Measurements from ENCODE around the gene ANTXR1. TPM values are rescaled to one million over a fixed set of nuclear protein-coding genes. Genes with fewer than 3 reads are reported as not detected.

ANTXR1 gene
- total RNA-seq, 1 donor from 2014 or later, result 69.5 TPM

- Mint-ChIP-seq H3K9me3 (no peaks in the 10 kb centered on the region), H3K27ac (no peak overlapping the region), H3K36me3 (no peaks in the 10 kb centered on the region), H3K4me3 (no peak overlapping the region), H3K27me3 (peaks cover 20% of the 10 kb centered on the region), H3K4me1 (ENCODE audit: unreplicated experiment) (no peaks in the 10 kb centered on the region)
- no peak for DNase-seq (ENCODE audit: extremely low spot score, unreplicated experiment)
- TF ChIP-seq CTCF (conservative IDR thresholded peaks at IDR 0.05), result no peak
Observed at GRCh38 chr2:68993660-68994059, 19.3 kb upstream of the ANTXR1 start.

- Mint-ChIP-seq H3K9me3 (no peaks in the 10 kb centered on the region), H3K27me3 (peaks cover 23% of the 10 kb centered on the region), H3K4me3 (no peak overlapping the region), H3K27ac (no peak overlapping the region), H3K4me1 (ENCODE audit: unreplicated experiment) (no peaks in the 10 kb centered on the region), H3K36me3 (no peaks in the 10 kb centered on the region)
- DNase-seq (ENCODE audit: extremely low spot score, unreplicated experiment), result no peak
- TF ChIP-seq CTCF (conservative IDR thresholded peaks at IDR 0.05), result no peak
Observed at GRCh38 chr2:68994864-68995263, 18.1 kb upstream of the ANTXR1 start.

- H3K36me3 Mint-ChIP-seq, result no peaks in the 10 kb centered on the region
- TF ChIP-seq CTCF (conservative IDR thresholded peaks at IDR 0.05), result no peak
- H3K9me3 Mint-ChIP-seq, result no peaks in the 10 kb centered on the region
- DNase-seq (ENCODE audit: extremely low spot score, unreplicated experiment), result no peak
- no peak overlapping the region for H3K4me3 Mint-ChIP-seq
- H3K27me3 Mint-ChIP-seq, result peaks cover 18% of the 10 kb centered on the region
- H3K4me1 Mint-ChIP-seq (ENCODE audit: unreplicated experiment), result no peaks in the 10 kb centered on the region
- no peak overlapping the region for H3K27ac Mint-ChIP-seq
Observed at GRCh38 chr2:68995916-68996315, 17.1 kb upstream of the ANTXR1 start.

- Mint-ChIP-seq H3K27me3 (peaks cover 17% of the 10 kb centered on the region), H3K36me3 (no peaks in the 10 kb centered on the region), H3K4me1 (ENCODE audit: unreplicated experiment) (no peaks in the 10 kb centered on the region), H3K4me3 (no peak overlapping the region), H3K27ac (no peak overlapping the region), H3K9me3 (peaks cover 8% of the 10 kb centered on the region)
- DNase-seq (ENCODE audit: extremely low spot score, unreplicated experiment), result no peak
- no peak for TF ChIP-seq CTCF (conservative IDR thresholded peaks at IDR 0.05)
Observed at GRCh38 chr2:68997401-68997800, 15.6 kb upstream of the ANTXR1 start.

GRCh38 chr2:69001879-69002278, 11.1 kb upstream of the ANTXR1 start:
- H3K27me3 Mint-ChIP-seq, result peaks cover 19% of the 10 kb centered on the region
- no peaks in the 10 kb centered on the region for H3K36me3 Mint-ChIP-seq
- no peaks in the 10 kb centered on the region for H3K4me1 Mint-ChIP-seq (ENCODE audit: unreplicated experiment)
- TF ChIP-seq CTCF (conservative IDR thresholded peaks at IDR 0.05), result no peak
- H3K9me3 Mint-ChIP-seq, result peaks cover 9% of the 10 kb centered on the region
- no peak overlapping the region for H3K27ac Mint-ChIP-seq
- DNase-seq (ENCODE audit: extremely low spot score, unreplicated experiment), result no peak
- no peak overlapping the region for H3K4me3 Mint-ChIP-seq

GRCh38 chr2:69003731-69004130, 9.2 kb upstream of the ANTXR1 start:
- Mint-ChIP-seq H3K4me1 (ENCODE audit: unreplicated experiment) (no peaks in the 10 kb centered on the region), H3K4me3 (no peak overlapping the region), H3K36me3 (no peaks in the 10 kb centered on the region), H3K27ac (no peak overlapping the region), H3K27me3 (peaks cover 19% of the 10 kb centered on the region), H3K9me3 (peaks cover 9% of the 10 kb centered on the region)
- TF ChIP-seq CTCF (conservative IDR thresholded peaks at IDR 0.05), result no peak
- no peak for DNase-seq (ENCODE audit: extremely low spot score, unreplicated experiment)

Measured in type B pancreatic cell (in vitro differentiated cells).